Brain pericyte (primary cell): ENCODE measurements around the gene CLEC18B.
"Not testable (repeated sequence)": the region's sequence is repeated elsewhere in the genome, so short reads cannot be mapped to it uniquely, and the experiment has no call there.

Experiments used
- DNase-seq: peaks from one replicate; pipeline ENCODE4 v3.0.0-alpha.2; 2012; ENCODE audit warnings: low read depth, low spot score

Gene CLEC18B

GRCh38 chr16:74420612-74421481 lies at the start of gene CLEC18B:
TSS of gene CLEC18B (minus strand) at chr16:74421478. CDS start at chr16:74421270, 208 bp downstream.
- not testable (repeated sequence) for DNase-seq

- no peak for DNase-seq
Observed at GRCh38 chr16:74469946-74470478, 48.7 kb upstream of the CLEC18B start.

GRCh38 chr16:74468807-74469525 lies 47.7 kb upstream of the CLEC18B start:
- DNase-seq: no peak

- DNase-seq: no peak
Observed at GRCh38 chr16:74466872-74467271, 45.6 kb upstream of the CLEC18B start.

GRCh38 chr16:74465851-74466685 lies 44.8 kb upstream of the CLEC18B start:
- no peak for DNase-seq

- no peak for DNase-seq
Observed at GRCh38 chr16:74465281-74465680, 44.0 kb upstream of the CLEC18B start.

- DNase-seq: no peak
Observed at GRCh38 chr16:74463888-74464287, 42.6 kb upstream of the CLEC18B start.

- no peak for DNase-seq
Observed at GRCh38 chr16:74462361-74462760, 41.1 kb upstream of the CLEC18B start.

- DNase-seq: no peak
Observed at GRCh38 chr16:74461826-74462225, 40.5 kb upstream of the CLEC18B start.

- DNase-seq: no peak
Observed at GRCh38 chr16:74460542-74460941, 39.3 kb upstream of the CLEC18B start.

- no peak for DNase-seq
Observed at GRCh38 chr16:74456290-74456625, 35.0 kb upstream of the CLEC18B start.

GRCh38 chr16:74455619-74456289 lies 34.5 kb upstream of the CLEC18B start:
- no peak for DNase-seq

- no peak for DNase-seq
Observed at GRCh38 chr16:74455213-74455612, 33.9 kb upstream of the CLEC18B start.

- DNase-seq: no peak
Observed at GRCh38 chr16:74451951-74452758, 30.9 kb upstream of the CLEC18B start.

- DNase-seq: no peak
Observed at GRCh38 chr16:74450967-74451760, 29.9 kb upstream of the CLEC18B start.

- no peak for DNase-seq
Observed at GRCh38 chr16:74450236-74450635, 29.0 kb upstream of the CLEC18B start.

GRCh38 chr16:74449470-74449869 lies 28.2 kb upstream of the CLEC18B start:
- DNase-seq: no peak

GRCh38 chr16:74448990-74449389 lies 27.7 kb upstream of the CLEC18B start:
- peak; percentile 58 for DNase-seq

- no peak for DNase-seq
Observed at GRCh38 chr16:74447578-74447977, 26.3 kb upstream of the CLEC18B start.

GRCh38 chr16:74446866-74447265 lies 25.6 kb upstream of the CLEC18B start:
- no peak for DNase-seq
